ENCODE data around the gene MARK3. TPM values are rescaled to one million over a fixed set of nuclear protein-coding genes. Genes with fewer than 3 reads are reported as not detected.

The MARK3 gene
- total RNA-seq, 1 donor from 2014 or later: 105 TPM

DNA sequence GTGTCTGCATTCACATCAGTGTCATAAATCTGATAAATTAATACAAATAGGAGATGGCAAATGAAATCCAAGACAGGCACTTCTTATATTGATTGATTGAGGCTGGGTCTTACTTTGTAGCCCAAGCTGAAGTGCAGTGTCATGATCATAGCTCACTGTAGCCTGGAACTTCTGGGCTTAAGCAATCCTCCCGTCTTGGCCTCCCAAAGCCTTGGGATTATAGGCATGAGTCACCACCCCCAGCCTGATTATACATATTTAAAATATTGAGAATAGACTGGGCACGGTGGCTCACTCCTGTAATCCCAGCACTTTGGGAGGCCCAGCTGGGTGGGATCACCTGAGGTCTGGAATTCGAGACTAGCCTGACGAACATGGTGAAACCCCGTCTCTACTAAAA lies 51.3 kb downstream of the MARK3 start:
- ATAC-seq (no peak), DNase-seq (no peak)
- no peak for TF ChIP-seq CTCF (IDR thresholded peaks at IDR 0.05)
- H3K36me3 ChIP-seq: peaks cover 31% of the 10 kb centered on the region
- H3K4me3 ChIP-seq: no peak overlapping the region
- H3K9me3 ChIP-seq: no peaks in the 10 kb centered on the region
- no peaks in the 10 kb centered on the region for H3K27me3 ChIP-seq
- H3K4me1 ChIP-seq: no peaks in the 10 kb centered on the region
- H3K27ac ChIP-seq: no peak overlapping the region
- intact Hi-C loops (cut with DNase I): no loop called here

DNA sequence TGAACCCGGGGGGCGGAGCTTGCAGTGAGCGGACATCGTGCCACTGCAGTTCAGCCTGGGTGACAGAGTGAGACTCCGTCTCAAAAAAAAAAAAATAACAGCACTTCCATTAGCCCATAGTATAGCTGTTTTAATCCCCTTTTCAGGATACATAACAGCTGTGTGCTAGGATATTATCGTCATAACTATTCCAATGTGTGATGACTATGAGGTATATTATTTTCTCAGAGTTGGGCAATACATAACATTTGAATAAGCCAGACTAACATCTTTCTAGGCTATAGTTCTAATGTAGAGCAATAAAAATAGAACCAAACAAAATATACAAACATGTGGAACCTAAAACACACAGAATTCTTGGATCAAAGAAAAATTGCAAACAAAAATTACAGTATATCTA lies 57.1 kb downstream of the MARK3 start:
- TF ChIP-seq CTCF (IDR thresholded peaks at IDR 0.05): no peak
- H3K9me3 ChIP-seq: no peaks in the 10 kb centered on the region
- H3K4me1 ChIP-seq: peaks cover 17% of the 10 kb centered on the region
- H3K4me3 ChIP-seq: no peak overlapping the region
- intact Hi-C loops (cut with DNase I): no loop called here
- H3K36me3 ChIP-seq: peaks cover 31% of the 10 kb centered on the region
- H3K27ac ChIP-seq: no peak overlapping the region
- H3K27me3 ChIP-seq: no peaks in the 10 kb centered on the region
- DNase-seq: no peak
- ATAC-seq: no peak

DNA sequence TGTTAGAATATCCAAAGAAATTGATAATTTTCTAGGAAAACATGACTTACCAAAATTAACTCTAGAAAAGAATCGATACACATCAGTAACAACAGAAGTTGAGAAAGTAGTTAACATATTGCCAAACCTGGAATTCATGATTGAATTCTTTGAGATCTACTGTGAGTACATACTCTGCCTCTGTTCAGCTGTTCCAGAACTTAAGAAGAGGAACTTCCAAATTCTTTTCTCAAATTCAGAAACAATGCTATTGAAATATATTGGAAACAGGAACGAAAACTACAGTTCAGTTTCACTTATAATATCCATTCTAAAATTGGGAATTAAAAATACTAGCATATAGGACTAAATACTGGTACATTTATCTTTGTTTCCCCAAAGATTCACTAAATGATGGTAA lies 57.9 kb downstream of the MARK3 start:
- Histone ChIP-seq H3K36me3 (peaks cover 28% of the 10 kb centered on the region), H3K4me1 (peaks cover 17% of the 10 kb centered on the region), H3K27ac (no peak overlapping the region), H3K9me3 (no peaks in the 10 kb centered on the region), H3K4me3 (no peak overlapping the region), H3K27me3 (no peaks in the 10 kb centered on the region)
- TF ChIP-seq CTCF (IDR thresholded peaks at IDR 0.05): no peak
- no peak for DNase-seq
- ATAC-seq: peak; percentile 31
- intact Hi-C loops (cut with DNase I): no loop called here

- no peak for ATAC-seq
- no peak for TF ChIP-seq CTCF (IDR thresholded peaks at IDR 0.05)
- H3K4me1 ChIP-seq: peaks cover 17% of the 10 kb centered on the region
- intact Hi-C loops (cut with DNase I): no loop called here
- peaks cover 11% of the 10 kb centered on the region for H3K36me3 ChIP-seq
- no peaks in the 10 kb centered on the region for H3K27me3 ChIP-seq
- H3K9me3 ChIP-seq: no peaks in the 10 kb centered on the region
- DNase-seq: no peak
- H3K4me3 ChIP-seq: no peak overlapping the region
- no peak overlapping the region for H3K27ac ChIP-seq
These were observed 59.8 kb downstream of the MARK3 start for GRCh38 chr14:103444837-103445524.

DNA sequence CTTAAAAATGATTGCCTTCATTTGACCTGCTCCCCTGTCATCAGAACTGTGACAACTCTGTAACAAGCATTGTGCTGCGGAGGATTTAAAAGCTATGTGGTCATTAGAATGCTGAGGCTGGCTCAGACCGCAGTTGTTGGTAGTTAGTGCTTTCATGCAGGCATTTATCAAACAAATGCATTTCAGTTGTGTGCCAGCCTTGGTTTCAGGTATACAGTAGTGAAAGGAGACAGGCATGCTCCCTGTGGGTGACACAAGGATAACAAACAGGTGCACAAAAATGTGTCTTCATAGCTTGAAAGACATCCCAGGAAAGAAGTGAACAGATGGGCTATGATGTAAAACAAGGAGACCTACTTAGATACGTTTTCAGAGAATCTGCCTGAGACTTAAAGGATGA lies 60.6 kb downstream of the MARK3 start:
- intact Hi-C loops (cut with DNase I): no loop called here
- H3K4me1 ChIP-seq: peaks cover 17% of the 10 kb centered on the region
- no peak for ATAC-seq
- peaks cover 7% of the 10 kb centered on the region for H3K36me3 ChIP-seq
- no peak overlapping the region for H3K27ac ChIP-seq
- no peaks in the 10 kb centered on the region for H3K9me3 ChIP-seq
- no peaks in the 10 kb centered on the region for H3K27me3 ChIP-seq
- TF ChIP-seq CTCF (IDR thresholded peaks at IDR 0.05): no peak
- no peak overlapping the region for H3K4me3 ChIP-seq
- DNase-seq: no peak

DNA sequence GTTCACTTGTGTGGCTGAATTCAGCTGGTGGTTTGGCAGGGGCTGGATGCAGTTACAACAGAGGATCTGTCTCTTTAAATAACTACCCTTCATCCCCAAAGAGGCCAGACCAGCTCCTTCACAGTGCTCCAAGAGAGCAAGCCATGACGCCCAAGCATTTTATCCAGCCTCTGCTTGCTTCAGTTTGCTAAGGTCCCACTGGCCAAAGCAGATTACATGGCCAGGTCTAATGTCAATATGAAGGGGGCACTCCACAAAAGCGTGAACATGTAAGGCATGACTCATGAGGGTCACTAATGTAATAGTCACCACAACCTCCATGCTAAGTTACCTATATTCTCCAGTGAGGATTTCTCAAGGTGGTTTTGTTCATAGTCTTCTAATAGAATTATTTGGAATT lies 62.9 kb downstream of the MARK3 start:
- Histone ChIP-seq H3K4me1 (peaks cover 17% of the 10 kb centered on the region), H3K27me3 (no peaks in the 10 kb centered on the region), H3K36me3 (peaks cover 4% of the 10 kb centered on the region), H3K9me3 (no peaks in the 10 kb centered on the region), H3K4me3 (no peak overlapping the region), H3K27ac (no peak overlapping the region)
- ATAC-seq (peak; percentile 42), DNase-seq (no peak)
- intact Hi-C loops (cut with DNase I): no loop called here
- TF ChIP-seq CTCF (IDR thresholded peaks at IDR 0.05): no peak

All from upper lobe of right lung (tissue), 1 donor.